HTERT RPE-1 (cell line): ENCODE measurements around the gene SKIL.
"Not testable (repeated sequence)": the region's sequence is repeated elsewhere in the genome, so short reads cannot be mapped to it uniquely, and the experiment has no call there.

Source experiments
- in situ Hi-C: fragments of 300-500 bp; cut with MboI; formaldehyde crosslinking; loops from 4 replicates; pipeline ENCODE4 v1.14.3; 2020; ENCODE audit warnings: low sequenced_read_pairs

The SKIL gene, protein sequence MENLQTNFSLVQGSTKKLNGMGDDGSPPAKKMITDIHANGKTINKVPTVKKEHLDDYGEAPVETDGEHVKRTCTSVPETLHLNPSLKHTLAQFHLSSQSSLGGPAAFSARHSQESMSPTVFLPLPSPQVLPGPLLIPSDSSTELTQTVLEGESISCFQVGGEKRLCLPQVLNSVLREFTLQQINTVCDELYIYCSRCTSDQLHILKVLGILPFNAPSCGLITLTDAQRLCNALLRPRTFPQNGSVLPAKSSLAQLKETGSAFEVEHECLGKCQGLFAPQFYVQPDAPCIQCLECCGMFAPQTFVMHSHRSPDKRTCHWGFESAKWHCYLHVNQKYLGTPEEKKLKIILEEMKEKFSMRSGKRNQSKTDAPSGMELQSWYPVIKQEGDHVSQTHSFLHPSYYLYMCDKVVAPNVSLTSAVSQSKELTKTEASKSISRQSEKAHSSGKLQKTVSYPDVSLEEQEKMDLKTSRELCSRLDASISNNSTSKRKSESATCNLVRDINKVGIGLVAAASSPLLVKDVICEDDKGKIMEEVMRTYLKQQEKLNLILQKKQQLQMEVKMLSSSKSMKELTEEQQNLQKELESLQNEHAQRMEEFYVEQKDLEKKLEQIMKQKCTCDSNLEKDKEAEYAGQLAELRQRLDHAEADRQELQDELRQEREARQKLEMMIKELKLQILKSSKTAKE

DNA sequence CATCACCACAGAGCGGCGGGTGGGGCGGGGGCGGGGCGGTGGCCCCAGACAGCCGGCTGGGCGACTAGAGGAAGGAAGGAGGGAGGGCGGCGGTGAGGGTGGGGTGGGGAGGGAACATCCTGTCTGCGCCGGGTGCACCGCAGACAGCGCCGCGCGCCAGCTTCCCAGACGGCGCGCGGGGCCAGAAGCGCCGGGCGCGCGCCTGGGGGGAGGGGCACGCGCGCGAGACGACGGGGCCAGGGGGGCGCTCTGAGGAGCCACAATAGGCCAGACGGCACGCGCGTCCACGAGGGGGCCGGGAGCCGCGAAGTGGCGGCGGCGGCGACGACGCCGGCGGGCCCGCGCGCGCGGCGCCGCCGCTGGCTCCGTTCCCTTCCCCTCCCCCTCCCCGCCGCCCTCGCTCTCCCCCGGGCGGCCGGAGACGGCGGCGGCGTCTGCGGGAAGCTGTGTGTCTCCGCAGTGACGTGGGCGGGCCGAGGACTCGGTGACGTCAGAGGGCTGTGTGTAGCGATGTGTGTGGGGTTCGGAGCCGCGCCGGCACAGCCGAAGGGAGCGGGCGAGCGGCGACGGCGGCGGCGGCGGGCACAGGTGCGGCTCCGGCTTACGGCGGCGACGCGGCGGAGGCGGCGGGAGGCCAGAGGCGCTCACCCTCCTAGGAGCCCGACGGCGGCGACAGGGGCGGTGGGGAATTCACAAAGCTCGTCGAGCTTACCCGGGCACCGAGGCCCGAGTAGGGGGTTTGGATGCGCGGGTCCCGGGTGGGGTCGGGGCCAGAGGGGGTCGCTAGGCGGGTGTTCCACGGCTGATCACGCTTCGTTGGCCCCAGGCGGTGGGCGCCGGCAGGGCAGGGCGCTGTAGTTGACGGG lies at the start of gene SKIL:
SKIL (plus strand) TSS at position 540 of the 866 bp plus-strand sequence. CDS start 2,617 bp downstream, outside the sequence.
- in situ Hi-C loops: no loop called here

DNA sequence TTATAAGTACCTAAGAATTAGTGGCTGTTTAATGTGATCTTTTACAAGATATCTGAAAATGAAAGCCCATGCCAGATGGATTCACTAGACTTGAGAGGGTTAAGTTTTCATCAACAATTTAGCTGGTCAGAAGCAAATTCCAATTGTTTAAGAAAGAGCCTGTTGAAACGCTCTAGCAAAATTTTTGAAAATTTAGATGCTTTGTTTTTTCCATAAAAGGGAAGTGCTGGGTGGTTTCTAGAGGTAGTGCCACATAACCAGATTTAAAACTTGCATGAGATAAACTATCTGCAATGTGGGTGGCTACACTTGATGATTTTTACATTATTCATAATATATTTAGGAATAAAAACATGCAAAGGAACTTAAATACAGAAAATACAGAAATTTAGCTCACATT lies 48.5 kb upstream of the SKIL start:
- in situ Hi-C loops: no loop called here

DNA sequence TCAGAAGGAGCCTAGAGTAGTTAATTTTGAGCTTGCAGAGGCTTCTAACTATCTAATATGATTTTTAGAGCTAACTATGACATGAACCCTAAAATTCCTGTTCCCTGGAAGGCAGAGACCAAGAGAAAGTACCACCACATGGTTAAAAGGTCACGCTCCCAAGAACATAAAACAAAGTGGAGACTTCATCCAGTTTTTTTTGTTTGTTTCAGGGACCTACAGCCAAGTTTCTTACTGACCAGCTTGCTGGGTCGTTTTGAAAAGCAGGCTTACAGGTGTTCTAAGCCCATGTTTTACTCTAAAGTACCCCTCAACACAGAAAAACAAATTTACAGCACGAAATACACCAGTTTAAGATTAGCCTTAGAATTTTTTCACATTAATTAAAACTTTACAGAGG lies 39.6 kb upstream of the SKIL start:
- in situ Hi-C loops: no loop called here

DNA sequence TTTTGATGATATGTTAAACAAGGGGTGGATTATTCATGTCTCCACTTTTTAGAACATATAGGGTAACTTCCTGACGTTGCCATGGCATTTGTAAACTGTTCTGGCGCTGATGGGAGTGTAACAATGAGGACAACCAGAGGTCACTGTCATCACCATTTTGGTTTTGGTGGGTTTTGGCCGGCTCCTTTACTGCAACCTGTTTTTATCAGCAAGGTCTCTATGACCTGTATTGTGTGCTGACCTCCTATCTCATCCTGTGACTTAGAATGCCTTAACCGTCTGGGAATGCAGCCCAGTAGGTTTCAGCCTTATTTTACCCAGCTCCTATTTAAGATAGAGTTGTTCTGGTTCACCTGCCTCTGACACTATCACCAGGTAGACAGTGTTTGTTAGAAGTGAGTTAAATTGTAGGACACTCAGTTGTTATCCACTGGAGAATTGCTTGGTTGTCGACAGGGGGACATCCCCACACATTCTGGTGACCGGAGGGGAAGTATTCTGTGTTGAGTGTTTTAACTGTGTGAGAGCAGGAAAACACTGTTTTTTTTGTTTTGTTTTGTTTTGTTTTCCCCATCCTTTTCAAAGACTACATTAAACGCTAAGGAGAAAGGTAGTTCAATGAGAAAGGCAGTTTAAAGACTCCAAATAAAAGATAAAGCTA lies 36.9 kb upstream of the SKIL start:
- in situ Hi-C loops: no loop called here

DNA sequence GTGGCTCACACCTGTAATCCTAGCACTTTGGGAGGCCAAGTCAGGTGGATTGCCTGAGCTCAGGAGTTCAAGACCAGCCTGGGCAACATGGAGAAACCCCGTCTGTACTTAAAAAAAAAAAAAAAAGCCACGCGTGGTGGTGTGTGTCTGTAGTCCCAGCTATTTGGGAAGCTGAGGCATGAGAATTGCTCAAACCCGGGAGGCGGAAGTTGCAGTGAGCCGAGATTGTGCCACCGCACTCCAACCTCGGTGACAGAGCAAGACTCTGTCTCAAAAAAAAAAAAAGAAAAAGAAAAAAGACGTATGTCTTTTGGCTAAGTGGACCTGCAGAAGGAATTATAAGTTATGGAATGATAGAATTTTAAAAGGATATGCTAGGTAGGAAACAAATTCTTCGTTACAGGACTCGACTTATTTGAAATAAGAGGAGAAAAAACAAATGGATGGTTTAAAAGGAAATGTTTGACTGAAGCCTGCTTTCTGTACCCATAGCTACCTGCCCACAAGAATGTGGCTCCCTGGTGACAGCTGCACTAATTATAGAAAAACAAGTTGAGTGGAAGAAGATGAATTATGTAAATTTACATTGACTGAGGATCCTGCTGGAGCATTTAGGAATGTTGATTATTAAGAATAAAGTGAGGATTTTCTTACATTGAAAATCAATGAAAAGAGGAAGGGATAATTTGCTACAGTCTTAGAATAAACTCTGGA lies 36.0 kb upstream of the SKIL start:
- in situ Hi-C loops: no loop called here

DNA sequence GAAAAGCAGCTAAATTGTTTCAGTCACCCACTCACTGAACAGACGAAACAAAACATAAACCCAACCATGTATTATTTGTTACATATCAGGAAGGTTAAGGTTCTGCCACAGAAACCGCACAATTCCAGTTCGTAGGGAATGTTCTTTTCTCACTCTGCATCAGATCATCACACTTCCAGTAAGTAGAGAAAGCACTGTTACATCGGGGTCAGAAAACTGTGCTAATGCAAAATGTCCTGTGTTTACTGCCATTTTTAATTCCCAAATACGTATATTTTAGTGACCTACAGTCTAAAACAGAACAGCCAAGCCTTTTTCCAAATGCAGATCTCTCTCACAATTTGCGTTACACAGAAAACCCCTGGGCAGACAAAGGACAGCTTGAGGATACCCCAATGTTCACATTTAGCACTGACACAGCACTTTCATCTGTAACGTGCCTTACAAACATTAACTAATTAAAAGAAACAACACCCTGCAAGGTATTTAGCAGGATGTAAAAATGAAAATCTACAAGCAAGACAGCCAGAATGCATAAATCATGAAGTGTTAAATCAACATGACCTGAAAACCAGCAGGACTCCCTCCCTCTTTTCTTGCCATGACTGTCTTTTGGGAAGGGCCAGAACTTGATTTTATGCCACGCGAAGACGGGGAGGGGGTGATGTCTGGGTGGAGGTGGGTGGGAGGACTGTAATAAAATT lies 34.8 kb upstream of the SKIL start:
- in situ Hi-C loops: no loop called here

DNA sequence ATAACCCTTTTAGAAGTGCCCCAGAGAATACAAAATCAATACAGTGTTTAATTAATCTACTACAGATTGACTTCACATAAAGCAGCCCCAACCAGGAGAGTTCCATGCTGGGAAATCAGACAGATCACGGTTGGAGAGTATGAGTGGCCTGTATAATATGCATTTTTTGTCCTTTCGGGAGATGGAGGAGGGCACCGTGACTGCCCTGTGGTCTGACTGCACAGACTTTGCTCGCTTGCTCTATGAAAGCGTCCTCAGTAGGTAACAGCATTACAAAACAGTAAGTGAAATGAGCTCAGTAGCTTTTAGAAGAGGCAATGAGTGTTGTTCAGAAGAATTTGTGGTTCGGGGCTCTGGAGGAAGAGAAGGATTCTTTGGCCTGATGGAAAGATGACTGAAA lies 34.2 kb upstream of the SKIL start:
- in situ Hi-C loops: no loop called here

DNA sequence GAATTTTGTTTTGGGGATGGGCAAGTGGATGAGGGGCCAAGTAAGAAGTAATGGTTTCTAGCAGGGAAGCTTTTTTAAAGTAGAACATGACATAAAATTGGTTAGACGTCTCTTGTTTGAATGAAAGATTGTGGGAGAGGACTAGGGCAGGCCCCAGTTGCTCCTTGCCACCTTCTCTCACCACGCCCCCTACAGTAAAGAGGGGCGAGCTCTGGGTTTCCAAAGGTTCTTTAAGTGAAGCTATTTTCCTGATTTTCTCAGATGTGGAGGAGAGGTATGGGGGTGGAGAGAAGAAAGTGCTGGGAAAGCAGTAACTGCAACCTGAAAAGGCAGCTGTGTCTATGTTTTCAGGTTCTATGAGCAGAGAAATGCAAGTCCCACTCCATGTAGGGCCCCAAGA lies 32.6 kb upstream of the SKIL start:
- in situ Hi-C loops: no loop called here

DNA sequence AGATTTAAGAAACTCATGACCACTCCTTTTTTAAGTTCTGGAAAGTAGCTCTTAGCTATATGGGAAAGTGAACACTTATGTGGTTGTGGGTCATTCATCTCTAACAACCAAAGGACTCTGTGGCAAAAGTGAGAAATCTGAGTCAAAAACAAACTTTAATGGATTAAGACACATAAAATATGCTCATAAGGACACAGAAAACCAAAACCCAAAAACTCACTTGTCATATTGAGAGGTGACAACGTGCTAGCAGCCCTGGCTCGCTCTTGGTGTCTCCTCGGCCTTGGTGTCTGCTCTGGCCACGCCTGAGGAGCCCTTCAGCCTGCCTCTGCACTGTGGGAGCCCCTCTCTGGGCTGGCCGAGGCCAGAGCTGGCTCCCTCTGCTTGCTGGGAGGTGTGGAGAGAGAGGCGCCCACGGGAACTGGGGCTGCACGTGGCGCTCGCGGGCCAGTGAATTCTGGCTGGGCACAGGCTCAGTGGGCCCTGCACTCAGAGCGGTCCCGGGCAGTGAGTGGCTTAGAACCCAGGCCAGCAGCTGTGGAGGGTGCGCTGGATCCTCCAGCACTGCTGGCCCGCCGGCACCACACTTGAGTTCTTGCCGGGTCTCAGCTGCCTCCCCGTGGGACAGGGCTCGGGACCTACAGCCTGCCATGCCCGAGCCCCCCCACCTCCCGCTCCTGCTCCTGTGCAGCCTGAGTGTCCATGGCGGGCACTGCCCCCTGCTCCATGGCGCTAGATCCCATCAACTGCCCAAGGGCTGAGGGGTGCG lies 30.3 kb upstream of the SKIL start:
- in situ Hi-C loops: no loop called here

DNA sequence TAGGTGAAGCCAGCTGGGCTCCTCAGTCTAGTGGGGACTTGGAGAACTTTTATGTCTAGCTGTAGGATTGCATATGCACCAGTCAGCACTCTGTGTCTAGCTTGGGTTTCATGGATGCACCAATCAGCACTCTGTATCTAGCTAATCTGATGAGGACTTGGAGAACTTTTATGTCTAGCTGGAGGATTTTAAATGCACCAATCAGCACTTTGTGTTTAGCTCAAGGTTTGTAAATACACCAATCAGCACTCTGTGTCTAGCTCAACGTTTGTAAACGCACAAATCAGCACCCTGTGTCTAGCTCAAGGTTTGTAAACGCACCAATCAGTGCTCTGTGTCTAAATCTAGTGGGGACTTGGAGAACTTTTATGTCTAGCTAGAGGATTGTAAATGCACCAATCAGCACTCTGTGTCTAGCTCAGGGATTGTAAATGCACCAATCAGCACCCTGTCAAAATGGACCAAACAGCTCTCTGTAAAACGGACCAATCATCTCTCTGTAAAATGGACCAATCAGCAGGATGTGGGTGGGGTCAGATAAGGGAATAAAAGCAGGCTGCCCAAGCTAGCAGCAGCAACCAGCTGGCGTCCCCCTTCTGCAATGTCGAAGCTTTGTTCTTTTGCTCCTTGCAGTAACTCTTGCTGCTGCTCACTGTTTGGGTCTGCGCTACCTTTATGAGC lies 29.5 kb upstream of the SKIL start:
- in situ Hi-C loops: not testable (repeated sequence)

DNA sequence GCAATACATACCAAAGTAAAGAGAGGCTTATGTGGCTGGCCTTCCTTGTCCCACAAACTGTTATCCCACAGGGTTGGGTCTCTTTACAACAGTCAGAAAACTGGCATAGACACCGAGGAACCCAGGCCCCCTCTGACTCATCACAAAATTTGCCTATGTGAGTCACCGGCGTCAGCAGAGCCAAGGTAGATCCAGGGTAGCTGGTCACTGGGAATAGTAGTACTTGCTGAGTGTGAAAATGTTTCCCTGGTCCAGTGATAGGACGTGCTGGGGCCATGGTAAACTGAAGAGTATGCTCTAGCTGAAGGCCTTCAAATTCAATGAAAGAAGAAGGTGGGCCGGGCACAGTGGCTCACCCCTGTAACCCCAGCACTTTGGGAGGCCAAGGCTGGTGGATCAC lies 27.1 kb upstream of the SKIL start:
- in situ Hi-C loops: no loop called here

DNA sequence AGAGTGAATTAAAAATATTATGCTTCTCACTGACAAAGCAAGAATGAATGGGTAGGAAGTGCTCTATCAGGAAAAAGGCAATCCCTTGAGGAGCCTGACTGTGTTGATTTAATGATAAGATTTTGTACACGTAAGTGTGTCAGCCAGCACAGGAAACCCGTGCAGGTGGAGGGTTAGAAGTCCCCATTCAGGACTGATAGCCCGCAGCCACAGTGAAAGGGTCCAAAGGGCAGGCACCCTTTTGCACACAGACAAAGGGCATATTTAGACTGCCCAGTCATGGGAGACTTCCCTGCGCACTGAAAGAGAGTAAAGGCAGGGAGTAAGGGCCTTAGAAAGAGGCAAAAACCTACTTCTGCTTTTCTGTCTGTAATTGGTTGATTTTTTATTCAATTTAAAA lies 26.4 kb upstream of the SKIL start:
- in situ Hi-C loops: no loop called here

DNA sequence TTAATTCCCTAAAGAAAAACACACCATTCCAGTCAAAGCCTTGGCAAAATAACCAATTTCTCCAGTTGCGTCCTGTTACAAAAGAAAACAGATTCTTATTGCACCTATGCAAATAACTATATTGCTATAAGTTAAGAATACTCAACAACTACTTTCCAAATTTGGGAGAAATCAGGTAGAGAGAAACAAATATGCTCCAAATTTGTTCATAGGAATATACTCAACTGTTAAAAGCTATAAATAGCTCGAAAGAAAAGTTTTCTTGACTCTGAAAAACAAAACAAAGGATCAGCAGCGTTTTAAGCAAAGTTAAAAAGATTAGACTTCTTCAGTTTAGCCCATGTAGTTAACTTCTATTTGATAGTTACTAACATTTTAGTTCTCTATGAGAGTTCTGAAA lies 20.1 kb upstream of the SKIL start:
- in situ Hi-C loops: no loop called here

DNA sequence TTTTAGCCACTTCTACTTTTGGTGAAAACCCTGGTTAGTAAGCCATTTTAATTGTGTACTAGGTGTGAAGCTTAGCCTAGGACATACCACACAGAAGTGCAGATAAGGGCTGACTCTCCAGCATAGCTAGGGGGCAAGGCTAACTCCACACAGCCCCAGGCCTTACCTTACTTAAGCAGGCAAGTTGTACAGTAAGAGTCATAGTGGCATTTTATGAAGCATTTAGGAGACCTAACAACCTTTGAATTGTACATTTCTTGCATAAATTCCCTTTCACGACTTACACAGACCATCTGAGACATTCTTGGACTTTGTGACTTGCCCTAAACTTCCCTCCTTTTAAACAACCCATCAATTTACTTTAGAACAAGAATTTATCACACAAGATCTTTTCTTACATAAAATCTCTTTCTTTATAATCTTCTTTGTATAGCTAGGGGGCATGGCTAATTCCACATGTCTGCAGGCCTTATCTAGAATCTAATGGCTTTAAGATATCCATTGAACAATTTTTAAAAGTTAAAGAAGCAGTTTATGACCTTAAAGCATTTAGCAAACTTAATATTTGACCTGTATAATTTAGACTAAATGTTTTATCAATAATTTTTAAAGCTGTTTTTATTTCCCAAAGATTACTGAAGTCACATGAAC lies 18.7 kb upstream of the SKIL start:
- in situ Hi-C loops: no loop called here

DNA sequence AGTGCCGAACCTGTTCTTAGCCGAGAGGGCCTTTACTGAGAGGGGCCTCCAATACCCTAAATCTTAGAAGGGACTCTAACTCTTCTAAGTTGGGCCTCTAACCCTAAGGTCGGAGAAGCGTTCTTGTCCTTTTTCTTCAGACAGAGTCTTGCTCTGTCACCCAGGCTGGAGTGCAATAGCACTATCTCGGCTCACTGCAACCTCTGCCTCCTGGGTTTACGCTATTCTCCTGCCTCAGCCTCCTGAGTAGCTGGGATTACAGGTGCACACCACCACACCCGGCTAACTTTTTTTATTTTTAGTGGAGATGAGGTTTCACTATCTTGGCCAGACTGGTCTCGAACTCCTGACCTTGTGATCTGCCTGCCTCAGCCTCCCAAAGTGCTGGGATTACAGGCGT lies 15.2 kb upstream of the SKIL start:
- in situ Hi-C loops: not testable (repeated sequence)

DNA sequence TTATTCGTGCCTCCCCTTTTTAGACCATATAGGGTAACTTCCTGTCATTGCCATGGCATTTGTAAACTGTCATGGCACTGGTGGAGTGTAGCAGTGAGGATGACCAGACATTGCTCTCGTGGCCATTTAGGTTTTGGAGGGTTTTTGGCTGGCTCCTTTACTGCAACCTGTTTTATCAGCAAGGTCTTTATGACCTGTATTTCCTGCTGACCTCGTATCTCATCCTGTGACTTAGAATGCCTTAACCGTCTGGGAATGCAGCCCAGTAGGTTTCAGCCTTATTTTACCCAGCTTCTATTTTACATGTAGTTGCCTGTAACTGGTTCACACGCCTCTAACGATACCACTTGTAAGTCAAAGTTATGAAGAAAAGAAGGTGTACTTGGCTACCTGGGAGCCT lies 13.7 kb upstream of the SKIL start:
- in situ Hi-C loops: not testable (repeated sequence)

DNA sequence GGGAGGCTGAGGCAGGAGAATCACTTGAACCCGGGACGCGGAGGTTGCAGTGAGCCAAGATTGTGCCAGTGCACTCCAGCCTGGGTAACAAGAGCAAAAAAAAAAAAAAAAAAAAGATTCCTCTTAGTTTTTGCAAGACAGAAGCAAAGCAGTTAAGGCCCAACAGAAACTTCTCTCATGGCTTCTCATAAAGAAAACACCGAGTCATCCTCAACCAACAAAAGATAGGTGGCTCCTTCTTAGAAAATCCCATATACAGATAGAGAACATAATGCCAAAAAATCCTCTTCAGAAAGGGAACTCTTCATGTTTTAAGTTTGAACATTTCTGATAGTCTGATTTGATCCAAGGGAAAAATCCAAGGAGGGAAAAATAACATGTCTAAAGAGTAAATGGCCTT lies 12.5 kb upstream of the SKIL start:
- in situ Hi-C loops: no loop called here
